Activated T-helper 1 cell treated with anti-CD3 and anti-CD28 coated beads, Interleukin-2, amount 50 U/mL, for 16 hours (primary cell): Measurements from ENCODE around the gene TRPC4AP.

Source experiments
- DNase-seq, 2 donors: peaks; one replicate each; pipeline ENCODE4 v3.0.0-alpha.2; 2020; ENCODE audit warnings: low read depth in 1 of 2, low spot score in 1 of 2

Gene TRPC4AP

GRCh38 chr20:35017099-35017835, 75.3 kb downstream of the TRPC4AP start:
- no peak for DNase-seq

- DNase-seq = no peak
Observed at GRCh38 chr20:35015863-35016193, 76.8 kb downstream of the TRPC4AP start.

DNA sequence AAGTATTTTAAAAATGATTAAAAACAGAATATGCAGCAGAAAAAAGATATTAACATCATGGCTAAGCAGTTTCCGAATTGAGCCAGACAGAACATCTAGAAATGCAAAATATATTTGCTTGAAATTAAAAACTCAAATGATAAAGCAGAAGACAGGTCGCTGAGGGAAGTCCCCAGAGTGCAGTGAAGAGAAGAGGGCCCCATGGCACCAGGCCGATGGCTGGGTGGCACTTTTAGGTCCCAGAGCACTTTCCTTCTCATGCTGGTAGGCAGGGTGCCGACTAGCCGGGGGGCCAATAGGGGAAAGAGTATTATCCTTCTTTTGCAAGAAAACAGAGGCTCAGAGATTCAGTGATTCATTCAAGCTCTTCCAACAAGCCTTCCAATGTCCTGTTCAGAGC, 78.1 kb downstream of the TRPC4AP start:
- DNase-seq = no peak

DNA sequence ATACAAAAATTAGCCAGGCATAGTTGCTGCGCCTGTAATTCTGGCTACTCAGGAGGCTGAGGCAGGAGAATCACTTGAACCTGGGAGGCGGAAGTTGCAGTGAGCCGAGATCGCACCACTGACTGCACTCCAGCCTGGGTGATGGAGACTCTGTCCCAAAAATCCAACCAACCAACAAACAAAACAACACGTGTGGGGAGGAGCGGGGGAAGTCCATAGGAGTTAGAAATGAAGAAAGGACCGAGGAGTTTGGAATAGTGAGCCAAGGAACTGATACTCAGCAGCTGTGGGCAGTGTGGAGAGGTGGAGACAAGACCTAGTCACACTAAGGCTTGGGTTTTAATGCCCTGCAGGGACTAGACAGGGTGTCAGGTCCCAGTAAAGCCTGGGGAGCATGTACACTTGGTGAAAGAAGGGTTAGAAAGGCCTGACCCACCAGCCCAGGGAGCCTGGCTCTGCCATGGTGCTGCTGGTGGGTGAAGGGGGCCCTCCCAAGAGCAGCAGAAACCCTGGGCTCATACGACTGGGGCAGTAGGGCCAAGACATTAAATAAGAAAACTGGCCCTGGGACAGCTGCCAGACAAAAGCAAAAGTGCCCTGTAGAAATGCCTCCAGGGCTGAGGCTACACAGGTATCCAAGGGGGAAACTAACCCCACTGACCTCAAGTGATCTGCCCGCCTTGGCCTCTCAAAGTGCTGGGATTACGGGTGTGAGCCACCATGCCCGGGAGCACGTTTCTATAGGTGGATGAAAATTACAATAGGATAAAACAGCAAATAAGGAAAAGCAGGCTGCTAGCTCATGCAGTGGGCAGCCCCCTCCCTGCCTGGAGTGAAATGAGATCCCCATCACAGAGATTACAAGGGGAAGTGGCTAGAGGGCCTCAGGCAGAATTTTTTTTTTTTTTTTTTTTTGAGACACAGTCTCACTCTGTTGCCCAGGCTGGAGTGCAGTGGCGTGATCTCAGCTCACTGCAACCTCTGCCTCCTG, 78.9 kb downstream of the TRPC4AP start:
- DNase-seq = no peak

DNA sequence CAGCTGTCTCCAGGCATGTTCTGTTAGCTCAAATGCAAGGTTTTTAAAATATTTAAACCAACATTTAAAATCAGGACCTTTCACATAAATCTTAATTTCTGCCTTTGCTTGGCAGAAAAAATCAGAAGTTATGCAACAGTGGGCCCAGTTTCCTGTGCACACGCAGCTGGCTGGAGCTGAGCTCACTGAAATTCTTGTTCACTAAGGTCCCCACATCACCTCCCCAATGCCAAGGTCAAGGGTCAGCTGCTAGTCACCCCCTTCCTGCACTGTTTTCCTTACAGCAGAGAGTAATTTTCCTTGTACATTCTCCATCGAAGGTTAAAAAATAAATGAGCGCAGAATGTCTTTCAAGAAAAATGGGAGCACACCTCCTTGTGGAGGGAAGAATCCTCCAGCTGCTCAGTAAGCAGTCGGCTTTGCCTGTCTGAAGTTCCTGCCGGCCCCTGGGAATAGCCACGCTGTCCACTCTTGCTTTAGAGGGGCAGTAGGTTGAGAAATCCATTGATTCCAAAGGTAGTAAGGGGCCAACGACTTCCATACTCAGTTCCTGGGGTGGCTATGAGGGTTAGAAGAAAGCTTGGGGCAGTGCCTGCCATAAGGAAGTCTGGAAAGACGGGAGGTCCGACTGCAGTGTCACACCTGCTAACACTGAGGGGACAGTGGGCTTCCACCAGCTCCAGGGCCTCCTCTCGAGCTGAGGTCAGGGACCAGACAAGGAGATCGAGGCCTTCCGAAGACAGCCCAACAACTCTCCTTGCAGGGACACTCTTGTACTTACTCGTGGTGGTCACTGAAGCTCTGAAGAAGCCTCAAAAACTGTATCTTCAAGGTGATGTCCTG, 80.2 kb downstream of the TRPC4AP start:
- no peak for DNase-seq

DNA sequence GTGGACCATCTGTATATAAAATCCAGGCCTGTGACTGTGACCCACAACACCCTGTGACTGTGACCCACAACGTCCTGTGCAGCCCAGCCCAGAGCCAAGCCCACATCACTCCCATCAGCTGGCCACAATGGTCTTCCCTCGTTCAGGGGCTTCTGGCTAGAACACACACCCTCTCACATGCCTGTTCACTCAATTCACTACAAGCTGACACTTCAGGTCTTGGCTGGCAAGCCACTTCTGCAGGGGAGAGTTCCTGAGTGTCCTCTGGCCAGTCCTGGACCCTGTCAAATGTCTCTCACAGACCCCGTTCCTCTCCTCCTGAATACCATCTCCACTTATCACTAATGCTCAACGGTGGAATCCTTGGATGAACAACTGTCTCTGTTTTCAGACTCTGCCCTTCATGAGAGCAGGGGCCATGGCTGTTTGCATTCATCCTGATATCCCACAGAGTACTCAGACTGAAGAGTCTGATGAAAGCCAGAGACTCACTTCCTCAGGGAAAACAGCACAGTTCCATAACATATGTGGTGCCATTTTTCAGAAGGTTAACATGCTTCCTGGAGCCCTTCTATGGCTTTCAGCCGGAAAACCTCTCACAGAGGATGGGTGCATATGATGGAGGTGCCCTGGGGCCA, 80.9 kb downstream of the TRPC4AP start:
- DNase-seq = no peak

- DNase-seq = no peak
Observed at GRCh38 chr20:35010405-35011192, 82.0 kb downstream of the TRPC4AP start.

GRCh38 chr20:35009665-35010328, 82.8 kb downstream of the TRPC4AP start:
- DNase-seq = no peak

DNA sequence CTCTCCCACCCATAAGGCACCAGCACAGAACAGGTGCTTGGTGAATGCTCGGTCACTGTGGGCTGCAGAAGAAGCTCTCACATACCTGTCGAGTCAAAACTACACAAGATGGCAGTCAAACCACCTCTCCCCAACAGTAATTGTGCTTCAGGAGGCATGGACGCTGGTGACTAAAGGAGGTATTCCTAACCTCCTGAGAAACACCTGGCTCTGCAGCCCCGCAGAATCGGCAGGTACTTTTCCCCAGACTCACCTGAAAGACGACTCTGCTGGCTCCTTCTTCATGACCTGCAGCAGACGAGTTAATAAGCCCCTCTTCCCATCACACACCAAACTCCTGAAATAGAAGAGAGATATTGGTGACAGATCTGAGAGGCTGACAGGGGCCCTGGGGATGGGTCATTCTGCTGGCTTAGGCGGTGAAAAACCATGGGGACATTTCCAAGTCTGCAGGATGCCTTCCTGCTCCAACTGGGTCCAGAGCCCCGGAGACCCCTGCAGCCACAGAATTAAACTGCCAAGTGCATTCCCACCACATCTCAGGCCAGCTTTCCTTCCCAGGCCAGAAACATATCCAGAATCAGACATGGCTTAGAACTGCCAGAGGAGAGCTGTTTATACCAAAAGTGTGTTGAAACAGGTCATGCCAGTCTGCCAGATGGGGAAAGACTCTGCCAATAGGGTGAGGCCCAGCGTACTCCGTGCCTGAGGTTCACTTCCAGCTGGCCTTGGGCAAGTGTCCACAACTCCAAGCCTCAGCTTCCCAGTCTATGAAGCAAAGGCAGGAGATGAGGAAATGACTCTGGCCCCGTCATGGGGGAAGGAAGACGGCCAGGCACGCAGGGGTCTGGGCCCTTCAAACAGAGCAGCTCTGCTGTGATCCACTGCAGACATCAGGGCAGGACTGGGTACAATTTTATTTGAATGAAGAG, 83.9 kb downstream of the TRPC4AP start:
- DNase-seq = no peak

- DNase-seq = no peak
Observed at GRCh38 chr20:35007891-35008290, 84.7 kb downstream of the TRPC4AP start.

DNA sequence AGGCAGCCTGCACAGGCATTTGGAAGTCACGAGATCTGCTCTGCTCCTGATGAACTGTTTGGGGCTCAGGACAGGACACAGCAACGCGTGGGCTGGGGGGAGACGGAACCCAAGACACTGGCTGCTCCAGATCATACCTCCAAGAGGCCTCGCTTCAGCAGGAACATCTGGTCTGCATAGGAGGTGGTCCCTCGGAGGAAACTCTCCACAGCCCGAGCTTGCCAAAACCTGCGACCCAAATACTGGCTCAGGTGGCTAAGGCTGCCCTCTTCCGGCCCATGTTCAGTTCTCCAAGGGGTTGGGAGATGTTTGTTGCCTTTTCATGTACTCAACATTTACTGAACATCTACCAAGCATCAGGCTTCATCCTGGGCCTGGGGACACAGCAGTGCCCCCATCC, 85.2 kb downstream of the TRPC4AP start:
- no peak for DNase-seq

GRCh38 chr20:35006531-35006971, 86.1 kb downstream of the TRPC4AP start:
- no peak for DNase-seq

DNA sequence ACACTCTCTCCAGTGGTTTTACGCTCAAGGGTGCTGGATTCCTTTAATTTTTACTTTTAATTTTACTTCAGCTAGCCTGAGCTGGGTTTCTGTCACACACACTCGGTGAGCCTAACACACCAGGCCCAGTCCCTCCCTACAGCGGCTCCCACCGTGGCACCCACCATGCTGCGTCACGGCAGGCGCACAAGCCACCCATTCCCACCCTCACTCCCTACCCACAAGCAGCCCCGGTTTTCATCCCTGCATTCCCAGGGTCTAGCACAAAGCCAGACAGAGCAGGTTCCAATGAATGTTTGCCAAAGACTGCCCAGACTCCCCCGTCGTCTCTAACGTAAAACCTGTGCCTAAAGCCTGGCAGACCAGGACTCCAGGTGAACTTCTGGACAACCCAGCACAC, 86.6 kb downstream of the TRPC4AP start:
- DNase-seq = no peak

GRCh38 chr20:35005463-35005961, 87.1 kb downstream of the TRPC4AP start:
- DNase-seq = no peak

- DNase-seq = no peak
Observed at GRCh38 chr20:35004749-35005462, 87.7 kb downstream of the TRPC4AP start.

DNA sequence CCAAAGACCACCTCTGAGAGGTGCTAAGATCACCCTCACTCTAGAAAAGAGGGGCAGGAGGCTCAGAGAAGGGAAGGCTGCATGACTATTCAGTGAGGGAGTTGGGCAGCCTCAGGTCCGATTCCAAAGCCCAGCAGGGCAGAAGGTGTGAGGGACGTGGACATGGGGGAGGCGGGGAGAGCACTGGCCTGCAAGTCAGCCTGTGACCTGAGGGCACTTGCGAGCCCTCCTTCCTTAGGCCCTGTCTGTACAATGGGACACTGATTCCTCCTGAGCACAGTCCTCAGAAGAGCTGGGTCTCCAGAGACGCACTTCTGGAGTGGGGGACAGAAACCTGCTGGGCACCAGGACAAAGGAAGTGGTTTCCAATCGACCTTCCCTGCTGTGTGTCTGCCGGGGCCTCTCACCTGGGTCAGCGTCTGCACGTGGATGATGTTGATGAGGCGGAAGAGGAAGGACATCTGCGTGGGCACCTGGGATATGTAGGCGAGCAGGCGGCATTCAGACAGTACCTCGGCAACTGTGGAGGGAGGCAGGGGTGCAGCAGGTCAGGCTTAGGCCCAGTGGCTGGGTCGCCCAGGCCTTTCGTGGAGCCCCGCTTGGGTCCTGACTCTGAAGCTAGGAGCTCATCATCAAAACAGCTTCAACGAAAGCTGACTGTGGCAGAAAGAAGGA, 88.4 kb downstream of the TRPC4AP start:
- DNase-seq = no peak
